Effector memory CD4-positive, alpha-beta T cell (primary cell): Measurements from ENCODE around the gene ADPRHL1.

ENCODE experiments used
- DNase-seq, 3 donors: peaks; one replicate each; pipeline ENCODE4 v3.0.0-alpha.2; 2020
- H3K27ac ChIP-seq: 2 replicates; pipeline ENCODE4 v1.7.0; 2013; ENCODE audit warnings: mild to moderate bottlenecking, low read length, moderate library complexity; ENCODE audit not compliant: insufficient read depth, poor library complexity, severe bottlenecking
- H3K27me3 ChIP-seq: replicated peaks from 2 replicates; pipeline ENCODE4 v1.7.0; 2013; ENCODE audit warnings: mild to moderate bottlenecking, low read length; ENCODE audit not compliant: insufficient read depth, control insufficient read depth, poor library complexity, severe bottlenecking
- H3K36me3 ChIP-seq: 2 replicates; pipeline ENCODE4 v1.7.0; 2013; ENCODE audit warnings: mild to moderate bottlenecking, low read length, moderate library complexity; ENCODE audit not compliant: control insufficient read depth, insufficient read depth
- H3K4me1 ChIP-seq: 2 replicates; pipeline ENCODE4 v1.7.0; 2013; ENCODE audit warnings: low read length, mild to moderate bottlenecking; ENCODE audit not compliant: control insufficient read depth, insufficient read depth, poor library complexity, severe bottlenecking
- H3K4me3 ChIP-seq: 2 replicates; pipeline ENCODE4 v1.7.0; 2013; ENCODE audit warnings: low read length, low read depth, mild to moderate bottlenecking; ENCODE audit not compliant: insufficient read depth, poor library complexity, severe bottlenecking
- H3K9me3 ChIP-seq: 2 replicates; pipeline ENCODE4 v1.7.0; 2013; ENCODE audit warnings: mild to moderate bottlenecking, low read length, moderate library complexity; ENCODE audit not compliant: control insufficient read depth

ADPRHL1 gene

GRCh38 chr13:113405481-113406300, 47.6 kb downstream of the ADPRHL1 start:
- no peak for DNase-seq
- peaks cover 5% of the 10 kb centered on the region for H3K27me3 ChIP-seq
- no peaks in the 10 kb centered on the region for H3K4me1 ChIP-seq
- H3K9me3 ChIP-seq: no peaks in the 10 kb centered on the region
- H3K4me3 ChIP-seq: no peak overlapping the region
- no peaks in the 10 kb centered on the region for H3K36me3 ChIP-seq
- no peak overlapping the region for H3K27ac ChIP-seq

DNA sequence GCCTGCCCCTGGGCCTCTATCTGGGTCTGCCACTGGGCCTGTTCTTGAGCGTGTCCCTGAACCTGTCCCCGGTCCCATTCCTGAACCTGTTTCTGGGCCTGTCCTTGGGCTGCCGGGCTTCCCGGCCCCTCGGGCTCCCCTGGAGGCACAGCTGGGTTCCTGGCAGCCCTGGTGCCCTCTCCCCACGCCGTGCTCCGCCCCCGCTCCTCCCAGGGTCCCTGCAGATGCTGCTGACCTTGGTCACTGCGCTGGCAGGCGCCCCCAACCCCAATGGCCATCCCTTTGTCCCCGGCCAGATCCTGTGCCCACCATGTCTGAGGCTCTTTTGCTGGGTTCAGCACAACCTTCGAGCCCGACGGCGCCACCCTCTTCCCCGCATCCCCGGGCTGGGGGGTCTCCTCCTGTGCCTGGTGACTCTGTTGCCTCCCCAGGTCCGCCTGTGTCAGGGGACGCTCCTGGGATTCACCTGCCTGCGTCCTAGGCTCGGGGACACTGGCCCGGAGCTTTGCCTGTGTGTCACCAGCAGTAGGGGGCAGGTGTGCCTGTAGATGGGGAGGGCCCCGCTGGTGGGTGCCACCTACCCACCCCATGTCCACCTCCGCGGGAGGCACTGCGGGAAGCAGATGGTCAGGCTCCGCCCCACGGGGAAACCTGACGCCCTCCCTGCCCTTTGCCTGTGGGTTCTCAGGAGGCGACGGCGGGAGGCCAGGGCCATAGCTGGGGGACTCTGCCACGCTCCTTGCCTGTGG, 48.4 kb downstream of the ADPRHL1 start:
- no peak for DNase-seq
- H3K4me1 ChIP-seq: no peaks in the 10 kb centered on the region
- peaks cover 5% of the 10 kb centered on the region for H3K27me3 ChIP-seq
- no peak overlapping the region for H3K27ac ChIP-seq
- no peak overlapping the region for H3K4me3 ChIP-seq
- H3K9me3 ChIP-seq: no peaks in the 10 kb centered on the region
- no peaks in the 10 kb centered on the region for H3K36me3 ChIP-seq

- no peaks in the 10 kb centered on the region for H3K9me3 ChIP-seq
- H3K4me1 ChIP-seq: no peaks in the 10 kb centered on the region
- no peak overlapping the region for H3K4me3 ChIP-seq
- no peak for DNase-seq
- H3K27ac ChIP-seq: no peak overlapping the region
- peaks cover 5% of the 10 kb centered on the region for H3K27me3 ChIP-seq
- no peaks in the 10 kb centered on the region for H3K36me3 ChIP-seq
Measured at GRCh38 chr13:113404366-113404722, 48.9 kb downstream of the ADPRHL1 start.

DNA sequence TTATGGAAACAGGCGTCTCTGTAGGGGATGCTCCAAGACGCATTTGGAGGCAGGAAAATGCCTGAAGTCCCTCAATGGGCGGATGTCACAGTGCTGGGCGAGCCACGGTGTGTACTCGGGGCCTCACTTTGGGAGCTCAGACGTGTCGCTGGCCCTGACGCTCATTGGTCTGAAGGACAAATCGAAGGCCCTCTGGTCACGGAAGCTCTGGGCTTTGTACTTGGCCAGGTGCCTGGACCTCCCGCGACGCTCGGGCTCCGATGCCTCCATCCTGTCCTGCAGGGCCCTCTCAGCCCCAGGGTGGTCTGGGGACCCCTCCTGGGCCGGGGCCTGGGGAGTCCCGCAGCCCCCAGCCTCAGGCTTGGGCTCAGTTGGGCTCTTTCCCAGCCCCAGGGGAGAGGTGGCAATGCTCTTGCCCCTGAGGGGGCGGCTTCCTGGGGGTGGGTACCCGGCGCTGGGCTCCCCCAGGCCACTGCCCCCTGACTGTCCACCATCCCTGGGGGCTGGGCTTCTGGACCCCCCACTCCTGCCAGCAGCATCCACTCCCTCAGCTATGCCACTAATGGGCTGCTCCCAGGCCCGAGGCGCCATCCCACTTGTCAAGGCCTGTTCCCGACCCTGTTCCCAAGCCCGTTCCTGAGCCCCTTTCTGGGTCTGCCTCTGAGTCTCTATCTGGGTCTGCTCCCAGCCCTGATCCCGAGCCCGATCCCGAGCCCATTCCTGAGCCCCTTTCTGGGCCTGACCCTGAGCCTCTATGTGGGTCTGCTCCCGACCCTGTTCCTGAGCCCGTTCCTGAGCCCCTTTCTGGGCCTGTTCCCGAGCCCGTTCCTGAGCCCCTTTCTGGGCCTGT, 49.8 kb downstream of the ADPRHL1 start:
- Histone ChIP-seq H3K9me3 (no peaks in the 10 kb centered on the region), H3K4me1 (no peaks in the 10 kb centered on the region), H3K4me3 (no peak overlapping the region), H3K27ac (no peak overlapping the region), H3K27me3 (no peaks in the 10 kb centered on the region), H3K36me3 (no peaks in the 10 kb centered on the region)
- DNase-seq: no peak

DNA sequence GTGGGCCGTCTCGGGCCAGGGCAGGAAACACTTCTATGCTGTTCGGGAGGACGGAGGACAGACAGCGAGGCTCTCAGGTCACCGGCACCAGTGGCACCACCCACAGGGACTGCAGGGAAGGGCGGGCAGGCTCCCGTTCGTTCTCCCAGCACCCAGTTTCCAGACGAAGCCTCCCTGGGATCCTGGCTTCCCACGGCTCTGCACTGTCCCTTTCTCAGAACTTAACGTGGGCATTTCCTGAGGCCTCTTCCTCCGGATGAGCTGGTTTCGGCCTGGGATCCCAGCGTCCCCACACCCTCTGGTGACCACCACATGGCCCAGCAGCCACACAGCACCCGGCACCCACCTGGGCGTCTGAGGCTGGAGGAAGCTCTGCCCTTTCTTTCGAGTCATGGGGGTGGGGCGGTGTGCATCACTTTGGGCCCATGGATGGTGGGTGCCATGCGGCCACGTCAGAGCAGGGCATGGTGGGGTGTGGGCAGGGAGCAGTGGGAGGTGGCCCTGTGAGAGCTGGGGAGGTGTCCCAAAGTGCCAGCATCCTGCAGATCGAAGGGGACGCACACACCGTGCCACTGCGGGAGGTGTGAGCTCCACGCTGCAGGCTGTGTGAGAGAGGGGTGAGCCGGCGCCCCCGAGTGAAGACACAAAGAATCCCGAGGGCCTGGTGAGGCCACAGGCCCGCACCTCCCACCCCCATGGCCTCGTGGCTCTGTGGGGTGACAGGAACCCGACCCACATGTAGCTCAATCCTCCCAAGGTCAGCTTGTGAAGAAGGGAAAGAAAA, 50.6 kb downstream of the ADPRHL1 start:
- H3K27me3 ChIP-seq: no peaks in the 10 kb centered on the region
- H3K4me3 ChIP-seq: no peak overlapping the region
- H3K9me3 ChIP-seq: no peaks in the 10 kb centered on the region
- no peaks in the 10 kb centered on the region for H3K4me1 ChIP-seq
- no peaks in the 10 kb centered on the region for H3K36me3 ChIP-seq
- no peak overlapping the region for H3K27ac ChIP-seq
- no peak for DNase-seq

DNA sequence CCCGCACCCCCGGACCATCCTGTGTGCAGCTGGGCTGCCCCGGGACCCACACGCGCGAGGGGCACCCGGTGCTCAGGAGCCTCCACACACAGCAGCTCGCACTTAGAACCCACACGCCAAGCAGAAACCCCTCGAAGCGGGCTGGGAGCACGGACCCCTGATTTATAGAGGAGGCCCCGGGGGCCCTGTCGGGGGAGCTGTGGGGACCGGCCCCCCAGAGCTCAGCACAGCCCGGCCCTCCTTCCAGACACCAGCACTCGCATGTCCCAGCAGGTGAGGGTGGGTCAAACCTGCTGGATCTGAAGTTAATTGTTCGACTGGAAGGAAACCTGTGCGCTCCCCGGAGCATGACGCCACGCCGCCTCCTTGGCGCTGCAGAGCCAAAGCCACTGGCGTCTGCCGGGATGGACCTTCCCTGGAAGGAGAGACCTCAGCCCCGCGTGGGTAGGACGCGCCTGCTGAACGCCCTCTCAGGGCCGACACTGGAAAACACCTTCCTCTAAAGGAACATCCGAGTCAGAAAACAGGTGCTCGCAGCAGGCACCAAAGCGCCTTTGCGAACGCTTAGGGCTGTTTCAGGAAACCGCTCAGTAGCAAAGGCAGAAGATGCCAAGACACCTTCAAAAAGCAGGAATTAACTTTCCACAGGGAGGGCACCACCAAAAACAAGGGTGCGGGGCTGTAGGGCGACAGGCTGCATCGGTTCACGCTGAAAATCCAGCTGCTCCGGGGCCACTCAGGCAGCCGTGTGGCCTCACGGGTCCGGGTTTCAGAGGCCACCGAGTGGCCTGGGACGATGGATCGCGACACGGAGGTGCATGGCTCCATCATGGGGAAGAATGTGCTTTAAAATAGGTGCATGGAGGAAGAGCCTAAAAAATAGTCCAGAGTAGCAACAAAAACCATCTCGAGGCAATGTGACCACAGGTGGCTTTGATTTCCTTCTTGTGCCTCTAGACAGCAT, 51.6 kb downstream of the ADPRHL1 start:
- Histone ChIP-seq H3K9me3 (no peaks in the 10 kb centered on the region), H3K27me3 (no peaks in the 10 kb centered on the region), H3K36me3 (no peaks in the 10 kb centered on the region), H3K4me1 (no peaks in the 10 kb centered on the region), H3K4me3 (no peak overlapping the region), H3K27ac (no peak overlapping the region)
- DNase-seq: no peak

DNA sequence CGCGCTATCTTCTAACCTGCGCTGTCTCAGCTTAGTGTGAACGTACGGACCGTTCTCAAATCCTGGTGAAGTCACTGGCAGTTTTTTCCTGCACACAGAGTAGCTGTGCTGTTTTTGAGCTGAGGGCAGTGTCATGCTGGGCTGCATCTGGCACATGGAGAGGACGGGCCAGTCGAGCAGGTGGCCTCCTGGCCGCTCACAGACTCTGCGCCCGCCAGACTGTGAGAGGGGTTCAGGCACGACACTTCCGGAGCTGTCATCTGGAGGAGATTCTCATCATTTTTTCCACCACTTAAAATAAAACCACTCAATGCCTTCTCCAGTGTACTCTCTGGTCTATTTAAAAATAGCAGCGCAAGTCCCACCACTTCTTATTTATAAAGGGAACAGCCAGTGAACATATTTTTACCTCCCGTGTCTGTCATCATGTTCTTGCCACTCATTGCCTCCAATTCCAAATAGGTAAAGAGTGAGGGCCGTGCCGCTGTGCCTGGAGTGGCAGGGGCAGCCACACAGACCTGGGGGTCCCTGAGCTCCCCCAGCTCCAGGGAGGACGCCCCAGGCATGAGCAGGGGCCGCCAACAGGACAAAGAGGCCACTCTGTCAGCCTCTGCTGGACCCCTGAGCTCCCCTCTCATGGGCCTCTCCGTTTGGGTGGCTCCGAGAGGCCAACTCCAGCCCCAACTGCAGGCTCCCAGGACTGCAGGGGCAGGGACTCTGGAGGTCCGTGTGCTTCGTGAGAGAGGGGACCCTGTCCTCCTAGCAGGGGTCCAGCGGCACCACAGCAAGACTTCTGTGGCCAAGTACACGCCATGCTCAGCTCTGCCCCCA, 52.5 kb downstream of the ADPRHL1 start:
- Histone ChIP-seq H3K4me3 (no peak overlapping the region), H3K4me1 (no peaks in the 10 kb centered on the region), H3K27ac (no peak overlapping the region), H3K27me3 (no peaks in the 10 kb centered on the region), H3K9me3 (no peaks in the 10 kb centered on the region), H3K36me3 (no peaks in the 10 kb centered on the region)
- no peak for DNase-seq

DNA sequence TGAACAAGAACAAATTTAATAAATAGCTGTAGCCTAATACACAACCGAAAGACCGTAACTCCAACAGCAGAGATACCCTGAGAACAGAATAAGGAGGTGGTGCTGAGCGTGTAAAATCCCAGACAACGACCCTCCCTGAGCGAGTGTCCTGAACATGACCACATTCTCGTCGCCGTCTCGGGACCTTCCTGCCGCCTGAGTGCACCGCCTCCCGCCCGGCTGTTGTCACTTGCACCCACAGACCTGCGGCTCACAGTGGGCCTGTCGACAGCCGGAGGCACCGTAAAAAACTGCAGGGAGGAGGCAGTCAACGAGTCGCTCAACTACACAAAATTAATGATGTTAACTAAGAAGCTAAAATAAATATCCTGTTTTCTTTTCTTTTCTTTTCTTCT, 53.5 kb downstream of the ADPRHL1 start:
- no peak overlapping the region for H3K4me3 ChIP-seq
- no peaks in the 10 kb centered on the region for H3K9me3 ChIP-seq
- H3K27me3 ChIP-seq: no peaks in the 10 kb centered on the region
- H3K27ac ChIP-seq: no peak overlapping the region
- no peak for DNase-seq
- no peaks in the 10 kb centered on the region for H3K4me1 ChIP-seq
- H3K36me3 ChIP-seq: no peaks in the 10 kb centered on the region
